GM03348 (cell line): ENCODE data around the gene RIOX2.
A peak's percentile ranks its signal among the peaks of the same experiment; 100 is the strongest.

Experiments used
- DNase-seq: peaks from one replicate; pipeline ENCODE4 v3.0.0; 2012; ENCODE audit warnings: low spot score

The RIOX2 gene

GRCh38 chr3:97990624-97991292, 18.5 kb upstream of the RIOX2 start:
- DNase-seq = no peak

GRCh38 chr3:97988784-97989568, 16.7 kb upstream of the RIOX2 start:
- no peak for DNase-seq

GRCh38 chr3:97987306-97987705, 15.1 kb upstream of the RIOX2 start:
- no peak for DNase-seq

- DNase-seq = no peak
These were observed 11.8 kb upstream of the RIOX2 start for GRCh38 chr3:97983933-97984491.

GRCh38 chr3:97981886-97982285, 9.7 kb upstream of the RIOX2 start:
- no peak for DNase-seq

GRCh38 chr3:97979610-97980009, 7.4 kb upstream of the RIOX2 start:
- no peak for DNase-seq

GRCh38 chr3:97975466-97975865, 3.2 kb upstream of the RIOX2 start:
- no peak for DNase-seq

- no peak for DNase-seq
These were observed 2.8 kb upstream of the RIOX2 start for GRCh38 chr3:97974996-97975395.

GRCh38 chr3:97972976-97973375, 745 bp upstream of the RIOX2 start:
- no peak for DNase-seq

GRCh38 chr3:97970956-97971620, 1.1 kb downstream of the RIOX2 start:
- DNase-seq = no peak

GRCh38 chr3:97970156-97970555, 2.1 kb downstream of the RIOX2 start:
- peak; percentile 19 for DNase-seq

- DNase-seq = no peak
These were observed 2.7 kb downstream of the RIOX2 start for GRCh38 chr3:97969541-97969940.

- no peak for DNase-seq
These were observed 3.9 kb downstream of the RIOX2 start for GRCh38 chr3:97968376-97968775.

GRCh38 chr3:97967966-97968365, 4.3 kb downstream of the RIOX2 start:
- DNase-seq = no peak

- no peak for DNase-seq
These were observed 11.1 kb downstream of the RIOX2 start for GRCh38 chr3:97960993-97961766.

- no peak for DNase-seq
These were observed 11.7 kb downstream of the RIOX2 start for GRCh38 chr3:97960551-97960950.

- DNase-seq = no peak
These were observed 12.4 kb downstream of the RIOX2 start for GRCh38 chr3:97959872-97960271.

- DNase-seq = no peak
These were observed 13.4 kb downstream of the RIOX2 start for GRCh38 chr3:97958796-97959195.

- no peak for DNase-seq
These were observed 13.8 kb downstream of the RIOX2 start for GRCh38 chr3:97958396-97958795.

GRCh38 chr3:97957617-97958311, 14.5 kb downstream of the RIOX2 start:
- no peak for DNase-seq

- DNase-seq = no peak
These were observed 16.2 kb downstream of the RIOX2 start for GRCh38 chr3:97956051-97956450.
